ENCODE data around the gene WSCD2.

Gene WSCD2

GRCh38 chr12:108127654-108128053 is 1.4 kb upstream of the WSCD2 start:
- no peak for DNase-seq (ENCODE audit: low read depth, low spot score)

GRCh38 chr12:108128221-108129016 is 669 bp upstream of the WSCD2 start:
- no peak for DNase-seq (ENCODE audit: low read depth, low spot score)

GRCh38 chr12:108131035-108131434 is 1.9 kb downstream of the WSCD2 start:
- DNase-seq (ENCODE audit: low read depth, low spot score), result no peak

GRCh38 chr12:108131657-108132126 is 2.6 kb downstream of the WSCD2 start:
- DNase-seq (ENCODE audit: low read depth, low spot score), result no peak

GRCh38 chr12:108133482-108133881 is 4.4 kb downstream of the WSCD2 start:
- DNase-seq (ENCODE audit: low read depth, low spot score), result no peak

- no peak for DNase-seq (ENCODE audit: low read depth, low spot score)
Observed at GRCh38 chr12:108134744-108135143, 5.7 kb downstream of the WSCD2 start.

- no peak for DNase-seq (ENCODE audit: low read depth, low spot score)
Observed at GRCh38 chr12:108135627-108136026, 6.5 kb downstream of the WSCD2 start.

- no peak for DNase-seq (ENCODE audit: low read depth, low spot score)
Observed at GRCh38 chr12:108136697-108137096, 7.6 kb downstream of the WSCD2 start.

GRCh38 chr12:108139454-108139853 is 10.4 kb downstream of the WSCD2 start:
- no peak for DNase-seq (ENCODE audit: low read depth, low spot score)

GRCh38 chr12:108140501-108140900 is 11.4 kb downstream of the WSCD2 start:
- no peak for DNase-seq (ENCODE audit: low read depth, low spot score)

- no peak for DNase-seq (ENCODE audit: low read depth, low spot score)
Observed at GRCh38 chr12:108141600-108142130, 12.6 kb downstream of the WSCD2 start.

GRCh38 chr12:108143144-108143543 is 14.1 kb downstream of the WSCD2 start:
- DNase-seq (ENCODE audit: low read depth, low spot score), result no peak

- no peak for DNase-seq (ENCODE audit: low read depth, low spot score)
Observed at GRCh38 chr12:108144080-108144479, 15.0 kb downstream of the WSCD2 start.

GRCh38 chr12:108145011-108145410 is 15.9 kb downstream of the WSCD2 start:
- DNase-seq (ENCODE audit: low read depth, low spot score), result no peak

GRCh38 chr12:108146035-108146893 is 17.2 kb downstream of the WSCD2 start:
- no peak for DNase-seq (ENCODE audit: low read depth, low spot score)

GRCh38 chr12:108147279-108147678 is 18.2 kb downstream of the WSCD2 start:
- DNase-seq (ENCODE audit: low read depth, low spot score), result no peak

- no peak for DNase-seq (ENCODE audit: low read depth, low spot score)
Observed at GRCh38 chr12:108148521-108149074, 19.5 kb downstream of the WSCD2 start.

GRCh38 chr12:108150436-108150835 is 21.3 kb downstream of the WSCD2 start:
- DNase-seq (ENCODE audit: low read depth, low spot score), result no peak

- DNase-seq (ENCODE audit: low read depth, low spot score), result no peak
Observed at GRCh38 chr12:108151533-108152169, 22.6 kb downstream of the WSCD2 start.

- no peak for DNase-seq (ENCODE audit: low read depth, low spot score)
Observed at GRCh38 chr12:108152170-108152538, 23.1 kb downstream of the WSCD2 start.

- no peak for DNase-seq (ENCODE audit: low read depth, low spot score)
Observed at GRCh38 chr12:108156717-108157116, 27.6 kb downstream of the WSCD2 start.

All from astrocyte of the hippocampus (primary cell).